Activated CD4-positive, alpha-beta memory T cell treated with anti-CD3 and anti-CD28 coated beads for 36 hours (primary cell): ENCODE results near the gene XXYLT1. TPM values are rescaled to one million over a fixed set of nuclear protein-coding genes. Genes with fewer than 3 reads are reported as not detected.

Source experiments
- CTCF ChIA-PET: fragments of 350-600 bp; sonication (Branson Sonifier 250); formaldehyde crosslinking; loops from one replicate; lab custom pipeline; 2021; ENCODE audit warnings: antibody characterized with exemption, inconsistent platforms; lab: Charles Lee
- POLR2A ChIA-PET: fragments of 350-600 bp; sonication (Branson Sonifier 250); formaldehyde crosslinking; loops from one replicate; lab custom pipeline; 2021; ENCODE audit warnings: antibody characterized with exemption; lab: Charles Lee
- DNase-seq: peaks from one replicate; pipeline ENCODE4 v3.0.0-alpha.2; 2020
- H3K27ac Mint-ChIP-seq: one replicate; pipeline ENCODE4 v1.8.0; 2021; ENCODE audit warnings: mixed read lengths
- H3K27me3 Mint-ChIP-seq: one replicate; pipeline ENCODE4 v1.8.0; 2021; ENCODE audit warnings: mixed read lengths
- H3K36me3 Mint-ChIP-seq: one replicate; pipeline ENCODE4 v1.8.0; 2021; ENCODE audit warnings: mixed read lengths
- H3K4me1 Mint-ChIP-seq: one replicate; pipeline ENCODE4 v1.8.0; 2021; ENCODE audit warnings: low read depth, mixed read lengths
- H3K4me3 Mint-ChIP-seq: one replicate; pipeline ENCODE4 v1.8.0; 2021; ENCODE audit warnings: mild to moderate bottlenecking, mixed read lengths
- H3K9me3 Mint-ChIP-seq: one replicate; pipeline ENCODE4 v1.8.0; 2021; ENCODE audit warnings: mixed read lengths
- intact Hi-C: fragments of 100-400 bp; cut with micrococcal nuclease; formaldehyde crosslinking; loops from one replicate; pipeline ENCODE4 v1.15.1; 2023
- total RNA-seq, 2 experiments: library from RNA; stranded (reverse); gene quantifications; one replicate each; pipeline ENCODE4 v1.2.3, GENCODE V29; 2021

The XXYLT1 gene
- total RNA-seq, 2 experiments from 2014 or later, result 3.3 to 4.4 TPM

- Mint-ChIP-seq H3K27me3 (no peaks in the 10 kb centered on the region), H3K4me3 (no peak overlapping the region), H3K36me3 (no peaks in the 10 kb centered on the region), H3K27ac (no peak overlapping the region), H3K4me1 (peaks cover 4% of the 10 kb centered on the region), H3K9me3 (no peaks in the 10 kb centered on the region)
- ChIA-PET POLR2A (no interaction called here), CTCF (interaction anchor here (1.3 to 6.0 kb wide), 2 partner anchors 12 to 421 kb away, joined by 3 to 64 read pairs; no protein-coding TSS in a partner anchor)
- no peak for DNase-seq
- intact Hi-C loops, result loop anchor here (10.0 kb wide), 1 partner anchor 339 kb away; no protein-coding TSS in a partner anchor
Observed at GRCh38 chr3:195103623-195104022, 167.3 kb downstream of the XXYLT1 start.

- Mint-ChIP-seq H3K4me3 (no peak overlapping the region), H3K4me1 (peaks cover 4% of the 10 kb centered on the region), H3K27me3 (no peaks in the 10 kb centered on the region), H3K36me3 (no peaks in the 10 kb centered on the region), H3K9me3 (no peaks in the 10 kb centered on the region), H3K27ac (no peak overlapping the region)
- ChIA-PET CTCF (no interaction called here), POLR2A (no interaction called here)
- DNase-seq, result no peak
- intact Hi-C loops, result loop anchor here (10.0 kb wide), 1 partner anchor 338 kb away; no protein-coding TSS in a partner anchor
Observed at GRCh38 chr3:195102609-195103467, 168.1 kb downstream of the XXYLT1 start.

DNA sequence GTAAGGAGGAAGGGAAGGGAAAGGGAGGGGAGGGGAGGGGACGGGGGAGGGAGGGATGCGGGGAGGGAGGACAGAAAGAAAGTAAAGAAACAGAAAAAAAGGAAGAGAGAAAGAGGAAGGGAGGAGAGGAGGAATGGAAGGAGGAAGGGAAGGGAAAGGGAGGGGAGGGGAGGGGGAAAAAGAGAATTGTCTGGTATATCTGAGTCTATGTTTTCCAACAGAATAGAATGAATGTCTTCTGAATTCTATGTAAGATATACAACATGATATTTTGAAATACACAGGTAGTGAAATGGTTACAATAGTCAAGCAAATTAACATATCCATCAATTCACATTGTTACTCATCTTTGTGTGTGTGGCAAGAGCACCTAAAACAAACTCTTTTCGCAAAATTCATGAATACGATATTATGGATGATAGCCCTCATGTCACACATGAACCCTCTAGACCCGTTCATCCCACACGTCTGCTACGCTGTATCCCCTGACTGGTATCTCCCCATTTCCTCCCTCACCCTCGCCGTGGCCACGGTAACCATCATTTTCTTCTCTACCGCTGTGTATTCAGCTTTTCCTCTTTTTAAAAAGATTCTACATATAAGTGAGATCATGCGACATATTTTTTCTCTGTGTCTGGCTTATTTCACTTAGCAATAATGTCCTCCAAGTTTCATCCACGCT lies 168.9 kb downstream of the XXYLT1 start:
- H3K9me3 Mint-ChIP-seq, result no peaks in the 10 kb centered on the region
- H3K27me3 Mint-ChIP-seq, result no peaks in the 10 kb centered on the region
- DNase-seq, result no peak
- CTCF ChIA-PET, result no interaction called here
- no peaks in the 10 kb centered on the region for H3K36me3 Mint-ChIP-seq
- POLR2A ChIA-PET, result no interaction called here
- H3K4me1 Mint-ChIP-seq, result peaks cover 4% of the 10 kb centered on the region
- H3K27ac Mint-ChIP-seq, result no peak overlapping the region
- H3K4me3 Mint-ChIP-seq, result no peak overlapping the region
- intact Hi-C loops, result loop anchor here (10.0 kb wide), 1 partner anchor 337 kb away; no protein-coding TSS in a partner anchor

- H3K27ac Mint-ChIP-seq, result no peak overlapping the region
- POLR2A ChIA-PET, result no interaction called here
Observed at GRCh38 chr3:195101001-195101583, 169.9 kb downstream of the XXYLT1 start.

DNA sequence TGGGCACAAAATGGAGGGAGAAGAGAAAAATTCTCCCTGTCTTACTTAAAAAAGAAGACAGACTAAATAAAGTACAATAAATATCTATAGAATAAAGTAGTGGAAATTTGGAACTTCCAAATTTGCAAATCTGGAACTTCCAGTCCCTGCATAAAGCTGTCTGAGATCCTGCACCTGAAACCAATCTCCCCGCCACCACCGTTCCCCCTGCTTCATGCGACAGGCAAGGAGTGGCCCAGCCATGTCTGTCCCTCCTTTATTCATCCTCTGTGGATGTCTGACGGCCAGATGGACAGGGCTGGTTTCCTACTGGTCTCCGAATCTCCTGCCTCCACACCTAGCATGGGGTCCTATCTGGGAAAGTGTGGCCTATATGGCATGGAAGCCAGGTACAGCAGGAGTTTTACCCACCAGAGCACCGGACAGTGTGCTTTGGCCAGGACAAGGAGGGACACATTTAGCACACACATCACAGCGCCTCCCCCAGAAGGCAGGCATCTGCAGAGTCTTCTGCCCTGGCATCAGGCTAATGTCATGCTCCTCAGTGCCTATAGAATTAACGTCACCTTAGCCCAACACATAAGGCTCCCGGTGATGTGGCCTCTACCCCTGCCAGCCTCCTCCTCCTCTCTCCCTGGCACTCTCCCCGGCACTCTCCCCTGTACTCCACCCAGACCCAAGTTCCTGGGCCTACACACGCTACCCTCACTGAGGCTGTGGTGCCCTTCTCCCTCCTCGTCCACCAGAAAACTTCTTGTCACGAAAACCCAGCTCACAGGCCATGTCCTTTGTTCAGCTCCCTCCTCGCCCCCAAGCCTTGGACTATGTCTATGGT lies 170.8 kb downstream of the XXYLT1 start:
- intact Hi-C loops, result loop anchor here (10.0 kb wide), 1 partner anchor 335 kb away; no protein-coding TSS in a partner anchor
- Mint-ChIP-seq H3K36me3 (no peaks in the 10 kb centered on the region), H3K27ac (no peak overlapping the region), H3K27me3 (no peaks in the 10 kb centered on the region), H3K9me3 (no peaks in the 10 kb centered on the region), H3K4me3 (no peak overlapping the region), H3K4me1 (no peaks in the 10 kb centered on the region)
- ChIA-PET POLR2A (no interaction called here), CTCF (no interaction called here)
- no peak for DNase-seq

More at GRCh38 chr3:195101001-195101583, 169.9 kb downstream of the XXYLT1 start:
- no peak for DNase-seq
- Mint-ChIP-seq H3K4me3 (no peak overlapping the region), H3K9me3 (no peaks in the 10 kb centered on the region), H3K4me1 (peaks cover 1% of the 10 kb centered on the region), H3K27me3 (no peaks in the 10 kb centered on the region), H3K36me3 (no peaks in the 10 kb centered on the region)
- CTCF ChIA-PET, result no interaction called here
- intact Hi-C loops, result loop anchor here (10.0 kb wide), 1 partner anchor 336 kb away; no protein-coding TSS in a partner anchor

- no peak for DNase-seq
- CTCF ChIA-PET, result no interaction called here
- intact Hi-C loops, result no loop called here
- POLR2A ChIA-PET, result no interaction called here
- Mint-ChIP-seq H3K9me3 (no peaks in the 10 kb centered on the region), H3K27me3 (no peaks in the 10 kb centered on the region), H3K27ac (no peak overlapping the region), H3K4me1 (no peaks in the 10 kb centered on the region), H3K4me3 (no peak overlapping the region), H3K36me3 (no peaks in the 10 kb centered on the region)
Observed at GRCh38 chr3:195098741-195099525, 172.0 kb downstream of the XXYLT1 start.

GRCh38 chr3:195097331-195098255 lies 173.4 kb downstream of the XXYLT1 start:
- ChIA-PET POLR2A (no interaction called here), CTCF (interaction anchor here (1.2 kb wide), 1 partner anchor 9 kb away, joined by 3 read pairs; no protein-coding TSS in a partner anchor)
- intact Hi-C loops, result no loop called here
- no peak for DNase-seq
- Mint-ChIP-seq H3K4me3 (no peak overlapping the region), H3K4me1 (no peaks in the 10 kb centered on the region), H3K27me3 (no peaks in the 10 kb centered on the region), H3K9me3 (no peaks in the 10 kb centered on the region), H3K36me3 (no peaks in the 10 kb centered on the region), H3K27ac (no peak overlapping the region)

DNA sequence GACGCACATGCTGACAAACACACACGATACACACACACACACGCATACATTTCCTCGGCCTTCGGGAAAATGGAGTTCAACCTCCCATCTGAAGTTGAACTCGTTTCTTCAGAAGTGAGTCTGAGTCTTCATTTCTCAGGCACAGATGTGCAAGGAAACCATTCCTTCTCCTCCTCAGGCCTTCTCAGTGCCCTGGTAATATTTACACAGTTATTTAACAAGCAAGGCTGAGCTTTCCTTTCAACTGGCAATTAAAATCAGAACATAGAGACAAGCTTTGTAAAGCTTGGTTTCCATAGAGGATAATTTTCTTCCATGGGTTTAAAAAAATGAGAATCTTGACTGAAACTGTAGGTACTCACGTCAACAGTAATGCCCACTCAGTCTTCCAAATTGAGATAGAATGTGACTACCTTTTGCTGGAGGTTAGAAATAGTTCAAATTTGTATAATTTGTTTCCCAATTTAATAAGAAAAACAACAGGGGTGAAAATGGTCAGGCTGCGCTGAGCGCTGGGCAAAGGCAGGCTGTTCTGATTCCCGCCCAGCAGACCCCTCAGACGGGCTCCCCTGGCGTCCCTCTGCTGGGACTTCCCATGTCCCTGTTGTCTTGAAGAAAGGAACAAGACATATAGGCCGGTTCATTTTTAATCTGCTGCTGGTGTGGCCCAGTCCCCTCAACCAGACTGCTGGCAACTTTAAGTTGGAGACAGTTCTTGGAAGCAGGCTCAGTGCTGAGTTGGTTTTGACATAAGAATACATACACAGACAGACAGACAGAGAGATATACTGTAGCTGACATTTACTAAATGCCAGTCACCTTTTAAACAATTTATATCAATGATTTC lies 174.3 kb downstream of the XXYLT1 start:
- ChIA-PET CTCF (interaction anchor here (1.2 kb wide), 1 partner anchor 10 kb away, joined by 3 read pairs; no protein-coding TSS in a partner anchor), POLR2A (no interaction called here)
- Mint-ChIP-seq H3K4me3 (no peak overlapping the region), H3K27ac (no peak overlapping the region), H3K36me3 (no peaks in the 10 kb centered on the region), H3K4me1 (no peaks in the 10 kb centered on the region), H3K9me3 (no peaks in the 10 kb centered on the region), H3K27me3 (no peaks in the 10 kb centered on the region)
- intact Hi-C loops, result no loop called here
- DNase-seq, result no peak

- Mint-ChIP-seq H3K27me3 (no peaks in the 10 kb centered on the region), H3K4me1 (no peaks in the 10 kb centered on the region), H3K27ac (no peak overlapping the region), H3K9me3 (no peaks in the 10 kb centered on the region), H3K36me3 (no peaks in the 10 kb centered on the region), H3K4me3 (no peak overlapping the region)
- no peak for DNase-seq
- ChIA-PET CTCF (no interaction called here), POLR2A (no interaction called here)
- intact Hi-C loops, result no loop called here
Observed at GRCh38 chr3:195096053-195096452, 174.9 kb downstream of the XXYLT1 start.

- intact Hi-C loops, result no loop called here
- Mint-ChIP-seq H3K4me1 (no peaks in the 10 kb centered on the region), H3K4me3 (no peak overlapping the region), H3K36me3 (no peaks in the 10 kb centered on the region), H3K27ac (no peak overlapping the region), H3K9me3 (no peaks in the 10 kb centered on the region), H3K27me3 (no peaks in the 10 kb centered on the region)
- ChIA-PET CTCF (no interaction called here), POLR2A (no interaction called here)
- no peak for DNase-seq
Observed at GRCh38 chr3:195095704-195096036, 175.3 kb downstream of the XXYLT1 start.
